ENCODE measurements around the gene CDH24. TPM values are rescaled to one million over a fixed set of nuclear protein-coding genes. Genes with fewer than 3 reads are reported as not detected.

CDH24 gene
- total RNA-seq, 2 experiments from 2014 or later, result 0.51 to 1.5 TPM

DNA sequence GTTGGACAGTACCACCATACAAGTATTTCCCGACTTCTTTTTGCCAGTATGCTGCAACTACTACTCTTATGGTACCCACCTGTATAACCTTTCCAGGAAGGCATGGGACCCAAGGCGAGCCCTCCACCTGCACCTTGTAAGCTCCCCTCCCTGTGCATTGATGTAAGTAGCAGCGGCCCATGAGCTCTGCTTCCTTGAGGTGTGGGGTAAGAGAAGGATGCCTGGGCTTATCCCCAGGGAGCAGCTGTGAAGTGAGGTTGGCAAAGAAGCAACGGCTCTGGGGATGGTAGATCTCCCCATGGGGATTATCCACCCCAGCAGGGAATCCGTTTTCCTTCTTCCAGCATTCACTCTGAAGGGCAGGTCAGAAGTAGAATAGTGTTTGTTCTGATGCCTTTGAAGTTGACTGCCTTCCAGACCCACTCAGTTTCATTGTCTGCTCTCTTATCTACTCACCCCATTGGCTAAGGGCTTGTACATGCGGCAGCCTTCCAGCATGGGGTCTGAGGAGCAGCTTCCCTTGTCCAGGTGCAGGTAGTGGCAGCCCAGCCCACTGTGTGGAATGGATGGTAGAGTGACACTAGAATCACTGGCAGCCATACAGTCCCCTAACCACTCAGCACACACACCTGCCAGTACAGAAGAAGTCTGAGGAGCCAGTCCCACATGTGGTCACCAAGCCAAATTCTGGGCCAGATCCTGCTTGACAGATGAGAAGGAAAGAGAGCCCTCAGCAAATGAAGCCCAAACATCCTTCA lies 44.1 kb upstream of the CDH24 start:
- BruUV-seq (replicated peaks), result no TSS peak

GRCh38 chr14:23099212-23099861 lies 42.0 kb upstream of the CDH24 start:
- peaks cover 12% of the 10 kb centered on the region for H3K4me1 ChIP-seq (ENCODE audit: insufficient read depth, low read length, poor library complexity, severe bottlenecking)
- H4K20me1 ChIP-seq (ENCODE audit: insufficient read depth, low read length), result peaks cover 4% of the 10 kb centered on the region; the same call in 1 of the 2 replicates
- BruUV-seq (replicated peaks), result no TSS peak
- no peaks in the 10 kb centered on the region for H3K9me3 ChIP-seq (ENCODE audit: low read length)
- H3K79me2 ChIP-seq (ENCODE audit: insufficient read depth, low read depth, low read length), result peaks cover 27% of the 10 kb centered on the region
- peaks cover 24% of the 10 kb centered on the region for H3K36me3 ChIP-seq (ENCODE audit: insufficient read depth, low read length)
- no peak for TF ChIP-seq EZH2phosphoT487 (IDR thresholded peaks at IDR 0.05; ENCODE audit: borderline replicate concordance, low read depth, low read length)
- no peak for TF ChIP-seq CTCF (conservative IDR thresholded peaks at IDR 0.05; ENCODE audit: low read length)
- no peaks in the 10 kb centered on the region for H3K9me2 ChIP-seq (ENCODE audit: insufficient read depth, low read length)
- H3K4me3 ChIP-seq (ENCODE audit: low read depth, low read length, poor library complexity, severe bottlenecking), result no peak overlapping the region
- ChIA-PET CTCF (ENCODE audit: unreplicated experiment) (no interaction called here), POLR2A (interaction anchor here (0.7 to 1.0 kb wide), 3 partner anchors 17 to 473 kb away, joined by 3 to 5 read pairs (median 4); no protein-coding TSS in a partner anchor)
- H2AFZ ChIP-seq (ENCODE audit: low read length), result no peak overlapping the region
- no peak for DNase-seq (ENCODE audit: low spot score)
- H3K4me2 ChIP-seq (ENCODE audit: low read length), result no peak overlapping the region
- H3K27ac ChIP-seq (ENCODE audit: low read depth, low read length, poor library complexity, severe bottlenecking), result no peak overlapping the region
- intact Hi-C loops (cut with micrococcal nuclease; ENCODE audit: unreplicated experiment), result no loop called here

More for the DNA sequence above, 44.1 kb upstream of the CDH24 start:
- no peaks in the 10 kb centered on the region for H3K9me3 ChIP-seq (ENCODE audit: low read length)
- no peak overlapping the region for H2AFZ ChIP-seq (ENCODE audit: low read length)
- H3K79me2 ChIP-seq (ENCODE audit: insufficient read depth, low read depth, low read length), result peaks cover 15% of the 10 kb centered on the region
- no peak for DNase-seq (ENCODE audit: low spot score)
- H3K9me2 ChIP-seq (ENCODE audit: insufficient read depth, low read length), result no peaks in the 10 kb centered on the region
- no peak overlapping the region for H3K27ac ChIP-seq (ENCODE audit: low read depth, low read length, poor library complexity, severe bottlenecking)
- peaks cover 4% of the 10 kb centered on the region; the same call in 1 of the 2 replicates for H4K20me1 ChIP-seq (ENCODE audit: insufficient read depth, low read length)
- H3K4me2 ChIP-seq (ENCODE audit: low read length), result no peak overlapping the region
- ChIA-PET POLR2A (interaction anchor here (0.5 kb wide), 1 partner anchor 10 kb away, joined by 4 read pairs; no protein-coding TSS in a partner anchor), CTCF (ENCODE audit: unreplicated experiment) (no interaction called here)
- H3K36me3 ChIP-seq (ENCODE audit: insufficient read depth, low read length), result peaks cover 24% of the 10 kb centered on the region
- no peak overlapping the region for H3K4me3 ChIP-seq (ENCODE audit: low read depth, low read length, poor library complexity, severe bottlenecking)
- H3K4me1 ChIP-seq (ENCODE audit: insufficient read depth, low read length, poor library complexity, severe bottlenecking), result peaks cover 11% of the 10 kb centered on the region
- no peak for TF ChIP-seq CTCF (conservative IDR thresholded peaks at IDR 0.05; ENCODE audit: low read length)
- TF ChIP-seq EZH2phosphoT487 (IDR thresholded peaks at IDR 0.05; ENCODE audit: borderline replicate concordance, low read depth, low read length), result no peak
- intact Hi-C loops (cut with micrococcal nuclease; ENCODE audit: unreplicated experiment), result no loop called here

DNA sequence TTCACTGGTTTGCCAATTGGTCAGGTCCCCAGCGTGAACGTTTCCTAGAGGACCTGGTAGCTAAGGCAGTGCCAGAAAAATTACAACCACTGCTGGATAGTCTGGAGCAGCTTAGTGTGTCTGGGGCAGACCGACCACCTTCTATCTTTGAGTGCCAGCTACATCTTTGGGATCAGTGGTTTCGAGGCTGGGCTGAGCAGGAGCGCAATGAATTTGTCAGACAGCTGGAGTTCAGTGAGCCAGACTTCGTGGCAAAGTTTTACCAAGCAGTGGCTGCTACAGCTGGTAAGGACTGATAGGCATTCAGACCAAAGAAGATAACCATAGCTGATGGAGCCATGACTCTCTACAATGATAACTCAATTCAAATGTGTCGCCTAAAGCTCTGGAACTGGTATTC lies 40.5 kb upstream of the CDH24 start:
- no peak overlapping the region for H3K27ac ChIP-seq (ENCODE audit: low read depth, low read length, poor library complexity, severe bottlenecking)
- peaks cover 20% of the 10 kb centered on the region for H4K20me1 ChIP-seq (ENCODE audit: insufficient read depth, low read length)
- peaks cover 23% of the 10 kb centered on the region for H3K4me1 ChIP-seq (ENCODE audit: insufficient read depth, low read length, poor library complexity, severe bottlenecking)
- H3K4me2 ChIP-seq (ENCODE audit: low read length), result no peak overlapping the region
- POLR2A ChIA-PET, result no interaction called here
- peaks cover 34% of the 10 kb centered on the region for H3K36me3 ChIP-seq (ENCODE audit: insufficient read depth, low read length)
- no peak overlapping the region for H2AFZ ChIP-seq (ENCODE audit: low read length)
- DNase-seq (ENCODE audit: low spot score), result no peak
- peaks cover 42% of the 10 kb centered on the region for H3K79me2 ChIP-seq (ENCODE audit: insufficient read depth, low read depth, low read length)
- intact Hi-C loops (cut with micrococcal nuclease; ENCODE audit: unreplicated experiment), result no loop called here
- CTCF ChIA-PET (ENCODE audit: unreplicated experiment), result no interaction called here
- H3K4me3 ChIP-seq (ENCODE audit: low read depth, low read length, poor library complexity, severe bottlenecking), result no peak overlapping the region
- no peaks in the 10 kb centered on the region for H3K9me3 ChIP-seq (ENCODE audit: low read length)
- no peaks in the 10 kb centered on the region for H3K9me2 ChIP-seq (ENCODE audit: insufficient read depth, low read length)
- no peak for TF ChIP-seq EZH2phosphoT487 (IDR thresholded peaks at IDR 0.05; ENCODE audit: borderline replicate concordance, low read depth, low read length)
- no TSS peak for BruUV-seq (replicated peaks)

All from OCI-LY7 (cell line).